ENCODE results near the gene TP73.

The TP73 gene

DNA sequence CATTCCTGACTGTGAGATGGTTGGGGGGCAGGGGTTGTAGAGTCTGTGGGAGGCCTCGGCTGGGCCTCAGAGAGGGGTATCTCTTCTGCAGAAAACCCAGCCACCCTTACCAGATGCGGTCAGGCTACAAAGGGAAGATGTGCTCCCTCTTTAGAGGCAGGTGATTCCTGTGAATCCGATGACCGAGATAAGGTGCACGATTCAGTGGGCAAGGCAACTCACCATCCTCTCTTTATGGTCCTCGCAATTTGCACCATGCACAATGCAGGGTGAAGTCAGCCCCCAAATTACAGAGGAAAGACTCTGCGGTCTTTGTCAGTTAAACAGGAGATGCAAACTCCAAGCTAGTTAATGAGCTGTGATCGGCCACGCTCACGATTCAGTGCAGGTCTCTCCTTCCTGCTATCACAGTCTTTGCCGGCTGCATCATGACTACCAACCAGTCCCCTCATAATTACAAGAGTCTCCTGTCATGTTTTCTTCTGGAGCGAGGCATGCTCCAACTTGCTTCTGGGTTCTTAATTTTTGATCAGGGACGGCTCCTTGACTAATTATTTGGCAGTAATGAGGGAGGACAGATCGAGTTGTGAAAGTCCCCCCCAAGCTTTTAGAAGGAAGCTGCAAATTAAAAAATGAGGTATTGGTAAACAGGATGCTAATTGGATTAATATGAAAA, 12.5 kb downstream of the TP73 start:
- H3K9ac ChIP-seq (ENCODE audit: low read length), result no peak overlapping the region
- no peaks in the 10 kb centered on the region for H3K9me3 ChIP-seq (ENCODE audit: control insufficient read depth, low read length)
- no peak overlapping the region for H3K4me3 ChIP-seq (ENCODE audit: low read length)
- peaks cover 25% of the 10 kb centered on the region for H3K27me3 ChIP-seq (ENCODE audit: control insufficient read depth, insufficient read depth, low read length)
- peaks cover 9% of the 10 kb centered on the region for H3K4me1 ChIP-seq (ENCODE audit: control insufficient read depth, insufficient read depth, low read length)
- H3K36me3 ChIP-seq (ENCODE audit: control insufficient read depth, insufficient read depth, low read length), result no peaks in the 10 kb centered on the region

DNA sequence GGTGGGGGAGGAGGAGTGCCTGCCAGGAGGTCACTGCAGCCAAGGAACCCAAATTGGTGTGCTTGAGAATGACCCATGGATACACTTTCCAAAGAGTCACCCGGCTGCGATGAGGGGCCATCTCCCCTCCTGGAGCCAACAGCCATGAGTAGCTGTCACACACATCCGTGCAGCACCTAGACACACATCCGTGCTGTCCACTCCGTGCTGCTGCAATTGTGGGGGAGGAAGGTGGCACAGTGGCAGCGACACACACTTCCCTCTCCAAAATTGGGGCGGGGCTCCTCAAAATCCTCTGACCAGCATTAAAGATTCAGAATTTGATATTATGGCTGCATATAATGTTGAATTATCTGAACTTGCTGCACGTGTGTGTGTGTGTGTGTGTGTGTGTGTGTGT, 15.8 kb downstream of the TP73 start:
- Histone ChIP-seq H3K36me3 (ENCODE audit: control insufficient read depth, insufficient read depth, low read length) (no peaks in the 10 kb centered on the region), H3K9ac (ENCODE audit: low read length) (no peak overlapping the region), H3K27me3 (ENCODE audit: control insufficient read depth, insufficient read depth, low read length) (peaks cover 47% of the 10 kb centered on the region), H3K9me3 (ENCODE audit: control insufficient read depth, low read length) (no peaks in the 10 kb centered on the region), H3K4me3 (ENCODE audit: low read length) (no peak overlapping the region), H3K4me1 (ENCODE audit: control insufficient read depth, insufficient read depth, low read length) (peaks cover 9% of the 10 kb centered on the region)

- H3K27me3 ChIP-seq (ENCODE audit: control insufficient read depth, insufficient read depth, low read length), result peaks cover 52% of the 10 kb centered on the region
- no peaks in the 10 kb centered on the region for H3K36me3 ChIP-seq (ENCODE audit: control insufficient read depth, insufficient read depth, low read length)
- no peaks in the 10 kb centered on the region for H3K9me3 ChIP-seq (ENCODE audit: control insufficient read depth, low read length)
- no peak overlapping the region for H3K4me3 ChIP-seq (ENCODE audit: low read length)
- peaks cover 9% of the 10 kb centered on the region for H3K4me1 ChIP-seq (ENCODE audit: control insufficient read depth, insufficient read depth, low read length)
- H3K9ac ChIP-seq (ENCODE audit: low read length), result no peak overlapping the region
Measured at GRCh38 chr1:3668585-3669300, 16.4 kb downstream of the TP73 start.

DNA sequence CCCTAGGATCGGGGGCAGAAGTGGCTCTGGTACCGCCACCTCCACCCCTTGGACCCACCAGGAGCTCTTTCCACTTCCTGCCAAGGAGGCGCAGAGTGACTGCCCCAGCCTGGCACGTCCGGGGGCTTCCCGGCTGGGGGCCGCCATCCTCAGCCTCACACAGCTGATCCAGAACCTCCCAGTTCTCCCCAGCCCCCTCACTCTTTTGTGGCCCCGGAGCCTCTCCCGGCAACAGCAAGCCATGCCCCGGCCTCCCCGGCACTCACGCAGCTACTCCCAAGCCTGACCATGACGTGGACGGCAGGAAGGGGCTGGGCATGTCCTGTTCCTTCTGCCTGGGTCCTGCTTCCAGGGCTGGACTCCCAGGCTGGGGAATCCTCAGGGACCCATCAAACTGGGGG, 17.1 kb downstream of the TP73 start:
- peaks cover 13% of the 10 kb centered on the region for H3K4me1 ChIP-seq (ENCODE audit: control insufficient read depth, insufficient read depth, low read length)
- no peak overlapping the region for H3K9ac ChIP-seq (ENCODE audit: low read length)
- no peaks in the 10 kb centered on the region for H3K36me3 ChIP-seq (ENCODE audit: control insufficient read depth, insufficient read depth, low read length)
- no peak overlapping the region for H3K4me3 ChIP-seq (ENCODE audit: low read length)
- peaks cover 52% of the 10 kb centered on the region for H3K27me3 ChIP-seq (ENCODE audit: control insufficient read depth, insufficient read depth, low read length)
- no peaks in the 10 kb centered on the region for H3K9me3 ChIP-seq (ENCODE audit: control insufficient read depth, low read length)

DNA sequence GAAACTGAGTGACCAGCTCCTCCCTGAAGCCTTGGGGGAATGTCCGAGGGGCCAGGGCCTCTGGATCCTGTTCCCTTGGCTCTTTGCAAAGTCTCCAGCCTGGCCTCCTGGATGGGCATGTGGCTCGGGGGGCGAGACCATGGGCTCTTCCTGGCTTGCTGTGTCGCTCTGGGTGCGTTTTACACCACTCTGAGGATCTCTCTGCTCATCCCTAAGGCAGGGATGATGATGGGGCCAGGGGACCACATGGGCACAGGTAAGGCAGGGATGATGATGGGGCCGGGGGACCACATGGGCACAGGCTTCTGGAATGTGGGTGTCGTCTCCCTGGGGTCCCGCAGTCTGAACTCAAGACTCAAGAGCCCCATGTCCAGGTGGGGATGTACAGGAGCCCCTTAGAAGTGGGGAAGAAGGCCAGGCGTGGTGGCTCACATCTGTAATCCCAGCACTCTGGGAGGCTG, 17.7 kb downstream of the TP73 start:
- Histone ChIP-seq H3K4me1 (ENCODE audit: control insufficient read depth, insufficient read depth, low read length) (peaks cover 15% of the 10 kb centered on the region), H3K9me3 (ENCODE audit: control insufficient read depth, low read length) (no peaks in the 10 kb centered on the region), H3K36me3 (ENCODE audit: control insufficient read depth, insufficient read depth, low read length) (no peaks in the 10 kb centered on the region), H3K27me3 (ENCODE audit: control insufficient read depth, insufficient read depth, low read length) (peaks cover 52% of the 10 kb centered on the region), H3K4me3 (ENCODE audit: low read length) (no peak overlapping the region), H3K9ac (ENCODE audit: low read length) (no peak overlapping the region)

DNA sequence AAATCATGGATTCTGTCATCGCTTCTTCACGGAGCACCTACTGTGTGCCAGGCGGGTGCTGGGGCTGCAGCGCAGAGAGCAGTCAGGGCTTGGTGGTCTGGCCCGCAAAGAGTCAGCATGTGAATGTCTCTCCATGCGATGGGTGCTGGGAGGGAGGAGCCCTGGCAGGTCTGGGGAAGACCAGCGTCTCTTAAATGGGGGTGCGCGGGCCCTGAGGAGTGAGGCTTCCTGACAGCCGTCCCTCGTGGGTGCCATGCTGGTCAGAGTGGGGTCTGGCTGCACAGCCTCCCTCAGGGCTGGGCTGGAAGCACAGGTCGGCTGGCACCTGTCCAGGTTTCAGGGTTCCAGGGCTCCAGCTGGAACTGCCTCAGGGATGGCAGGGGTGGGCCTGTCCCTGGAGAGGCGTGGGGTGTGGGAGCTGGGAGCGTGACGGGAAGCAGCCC, 18.5 kb downstream of the TP73 start:
- Histone ChIP-seq H3K36me3 (ENCODE audit: control insufficient read depth, insufficient read depth, low read length) (no peaks in the 10 kb centered on the region), H3K4me3 (ENCODE audit: low read length) (no peak overlapping the region), H3K27me3 (ENCODE audit: control insufficient read depth, insufficient read depth, low read length) (peaks cover 52% of the 10 kb centered on the region), H3K9ac (ENCODE audit: low read length) (no peak overlapping the region), H3K4me1 (ENCODE audit: control insufficient read depth, insufficient read depth, low read length) (peaks cover 15% of the 10 kb centered on the region), H3K9me3 (ENCODE audit: control insufficient read depth, low read length) (no peaks in the 10 kb centered on the region)

DNA sequence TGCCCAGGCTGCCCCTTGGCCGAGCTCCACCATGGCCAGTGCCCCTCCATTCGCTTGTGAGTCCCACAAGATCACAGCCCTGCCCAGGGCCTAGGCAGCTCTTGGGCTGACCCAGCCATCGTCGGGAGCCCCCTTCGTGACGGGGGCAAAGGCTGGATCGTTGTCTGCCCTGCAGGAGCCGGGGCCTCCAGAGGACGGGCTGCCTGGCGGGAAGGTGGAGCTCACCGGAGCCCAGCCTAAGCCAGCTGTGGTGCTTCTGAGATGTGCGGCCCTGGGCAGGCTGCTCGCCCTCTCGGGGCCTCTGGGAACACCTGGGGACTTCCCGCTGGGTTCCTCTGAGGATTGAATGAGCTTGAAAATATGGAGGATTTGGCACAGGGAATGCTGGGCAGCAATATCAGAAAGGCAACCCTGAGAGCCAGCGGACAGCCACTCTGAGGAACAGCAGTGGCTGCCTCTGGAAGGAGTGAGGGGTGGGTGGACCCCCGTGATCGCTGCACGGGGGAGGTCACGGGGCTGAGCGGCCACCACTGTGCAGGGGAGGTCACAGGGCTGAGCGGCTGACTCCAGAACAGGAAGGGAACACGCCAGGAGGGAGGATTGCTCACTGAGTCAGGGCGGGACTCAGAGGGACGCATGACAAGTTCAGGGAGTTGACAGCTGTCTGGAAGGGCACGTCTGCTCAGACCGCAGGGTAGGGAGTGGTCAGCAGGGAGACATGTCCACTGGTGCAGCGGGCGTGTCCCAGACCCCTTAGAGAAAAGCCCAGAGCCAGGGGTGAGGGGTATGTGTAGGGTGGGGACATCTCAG, 19.3 kb downstream of the TP73 start:
- Histone ChIP-seq H3K4me1 (ENCODE audit: control insufficient read depth, insufficient read depth, low read length) (peaks cover 15% of the 10 kb centered on the region), H3K9me3 (ENCODE audit: control insufficient read depth, low read length) (no peaks in the 10 kb centered on the region), H3K4me3 (ENCODE audit: low read length) (no peak overlapping the region), H3K9ac (ENCODE audit: low read length) (no peak overlapping the region), H3K27me3 (ENCODE audit: control insufficient read depth, insufficient read depth, low read length) (peaks cover 53% of the 10 kb centered on the region), H3K36me3 (ENCODE audit: control insufficient read depth, insufficient read depth, low read length) (no peaks in the 10 kb centered on the region)

DNA sequence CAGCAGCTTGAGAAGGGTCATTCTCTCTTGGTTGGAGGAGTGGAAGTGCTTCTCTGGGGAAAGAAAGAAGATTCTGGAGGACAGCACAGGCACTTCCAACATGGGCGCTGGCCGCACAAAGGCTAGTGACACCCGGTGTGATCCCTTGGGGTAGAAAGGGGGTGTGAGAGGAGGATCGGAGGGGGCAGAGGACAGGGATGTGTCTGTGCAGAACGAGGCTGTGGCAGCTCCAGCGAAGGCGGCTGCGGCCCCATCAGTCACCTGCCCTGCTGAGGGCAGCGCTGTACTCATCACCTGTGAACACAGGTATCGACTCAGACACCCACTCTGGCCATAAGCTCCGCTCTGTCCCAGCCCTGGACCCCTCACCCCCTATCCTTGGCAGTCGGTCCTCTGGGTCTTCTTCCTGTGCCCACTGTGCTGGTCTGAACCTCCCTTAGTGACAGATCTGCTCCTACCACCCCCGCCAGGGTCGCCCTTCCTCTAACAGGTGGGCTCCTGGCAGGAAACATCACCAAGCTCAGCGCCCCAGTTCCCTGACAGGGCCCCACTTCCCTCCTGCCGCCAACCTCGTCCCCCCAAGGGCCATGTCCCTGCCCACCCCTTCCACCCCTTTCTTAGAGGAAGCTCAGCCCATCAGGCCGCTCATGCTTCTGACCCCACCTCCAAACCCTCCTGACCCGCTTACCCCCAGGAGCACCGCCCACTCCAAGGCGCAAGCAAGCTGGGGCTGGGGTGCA, 20.1 kb downstream of the TP73 start:
- H3K9me3 ChIP-seq (ENCODE audit: control insufficient read depth, low read length), result no peaks in the 10 kb centered on the region
- H3K36me3 ChIP-seq (ENCODE audit: control insufficient read depth, insufficient read depth, low read length), result no peaks in the 10 kb centered on the region
- H3K27me3 ChIP-seq (ENCODE audit: control insufficient read depth, insufficient read depth, low read length), result peaks cover 49% of the 10 kb centered on the region
- H3K9ac ChIP-seq (ENCODE audit: low read length), result no peak overlapping the region
- H3K4me3 ChIP-seq (ENCODE audit: low read length), result no peak overlapping the region
- H3K4me1 ChIP-seq (ENCODE audit: control insufficient read depth, insufficient read depth, low read length), result peaks cover 15% of the 10 kb centered on the region

- Histone ChIP-seq H3K27me3 (ENCODE audit: control insufficient read depth, insufficient read depth, low read length) (peaks cover 46% of the 10 kb centered on the region), H3K9ac (ENCODE audit: low read length) (no peak overlapping the region), H3K4me3 (ENCODE audit: low read length) (no peak overlapping the region), H3K36me3 (ENCODE audit: control insufficient read depth, insufficient read depth, low read length) (no peaks in the 10 kb centered on the region), H3K4me1 (ENCODE audit: control insufficient read depth, insufficient read depth, low read length) (peaks cover 15% of the 10 kb centered on the region), H3K9me3 (ENCODE audit: control insufficient read depth, low read length) (no peaks in the 10 kb centered on the region)
Measured at GRCh38 chr1:3672971-3673361, 20.6 kb downstream of the TP73 start.

DNA sequence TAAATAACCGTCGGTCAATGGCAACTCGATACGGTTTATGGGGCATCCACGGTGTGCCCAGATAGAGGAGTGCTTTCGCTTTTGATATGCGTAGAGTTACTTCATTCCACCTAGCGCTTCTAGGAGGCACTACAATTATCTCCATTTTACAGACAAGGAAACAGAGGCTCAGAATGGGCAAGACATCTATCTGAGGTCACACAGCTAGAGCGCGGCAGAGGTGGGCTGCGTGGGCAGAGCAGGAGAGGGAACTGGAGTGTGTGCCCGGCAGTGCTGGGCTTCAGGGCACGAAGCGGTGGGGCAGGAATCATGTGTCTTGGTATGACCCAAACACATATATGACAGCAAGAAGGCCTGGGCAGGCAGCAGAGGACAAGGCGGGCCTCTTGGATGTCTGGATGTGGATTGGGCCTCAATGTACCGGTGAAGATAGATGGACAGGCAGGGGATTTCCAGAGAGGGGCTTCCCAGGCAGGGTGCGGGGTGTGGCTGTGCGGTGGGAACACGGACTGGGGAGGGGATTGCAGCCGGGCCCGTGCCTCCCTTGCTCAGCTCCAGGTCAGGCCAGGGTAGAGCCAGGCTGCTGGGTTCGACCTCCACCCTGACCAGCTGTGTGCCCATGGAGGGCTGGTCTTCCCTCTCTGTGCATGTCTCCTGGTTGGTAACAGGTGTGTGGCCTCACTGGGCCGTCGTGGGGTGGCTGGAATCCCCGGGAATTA, 21.2 kb downstream of the TP73 start:
- H3K27me3 ChIP-seq (ENCODE audit: control insufficient read depth, insufficient read depth, low read length), result peaks cover 43% of the 10 kb centered on the region
- H3K4me1 ChIP-seq (ENCODE audit: control insufficient read depth, insufficient read depth, low read length), result peaks cover 13% of the 10 kb centered on the region
- no peak overlapping the region for H3K4me3 ChIP-seq (ENCODE audit: low read length)
- H3K9me3 ChIP-seq (ENCODE audit: control insufficient read depth, low read length), result no peaks in the 10 kb centered on the region
- no peaks in the 10 kb centered on the region for H3K36me3 ChIP-seq (ENCODE audit: control insufficient read depth, insufficient read depth, low read length)
- no peak overlapping the region for H3K9ac ChIP-seq (ENCODE audit: low read length)

All from mucosa of stomach (tissue), 1 donor.